Measurements from ENCODE around the gene ALOX15.

- TF ChIP-seq, protein P1, sequence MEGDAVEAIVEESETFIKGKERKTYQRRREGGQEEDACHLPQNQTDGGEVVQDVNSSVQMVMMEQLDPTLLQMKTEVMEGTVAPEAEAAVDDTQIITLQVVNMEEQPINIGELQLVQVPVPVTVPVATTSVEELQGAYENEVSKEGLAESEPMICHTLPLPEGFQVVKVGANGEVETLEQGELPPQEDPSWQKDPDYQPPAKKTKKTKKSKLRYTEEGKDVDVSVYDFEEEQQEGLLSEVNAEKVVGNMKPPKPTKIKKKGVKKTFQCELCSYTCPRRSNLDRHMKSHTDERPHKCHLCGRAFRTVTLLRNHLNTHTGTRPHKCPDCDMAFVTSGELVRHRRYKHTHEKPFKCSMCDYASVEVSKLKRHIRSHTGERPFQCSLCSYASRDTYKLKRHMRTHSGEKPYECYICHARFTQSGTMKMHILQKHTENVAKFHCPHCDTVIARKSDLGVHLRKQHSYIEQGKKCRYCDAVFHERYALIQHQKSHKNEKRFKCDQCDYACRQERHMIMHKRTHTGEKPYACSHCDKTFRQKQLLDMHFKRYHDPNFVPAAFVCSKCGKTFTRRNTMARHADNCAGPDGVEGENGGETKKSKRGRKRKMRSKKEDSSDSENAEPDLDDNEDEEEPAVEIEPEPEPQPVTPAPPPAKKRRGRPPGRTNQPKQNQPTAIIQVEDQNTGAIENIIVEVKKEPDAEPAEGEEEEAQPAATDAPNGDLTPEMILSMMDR (IDR thresholded peaks at IDR 0.05) = no peak
- TF ChIP-seq EP300 (IDR thresholded peaks at IDR 0.05) = no peak
Observed at GRCh38 chr17:4652997-4653396, 11.5 kb upstream of the ALOX15 start.

Data from ovary (tissue), 3 donors.